ENCODE measurements around the gene IL1RAP. TPM values are rescaled to one million over a fixed set of nuclear protein-coding genes. Genes with fewer than 3 reads are reported as not detected.

Gene IL1RAP
- total RNA-seq, 2 experiments from 2014 or later = 13.7 to 14.7 TPM

DNA sequence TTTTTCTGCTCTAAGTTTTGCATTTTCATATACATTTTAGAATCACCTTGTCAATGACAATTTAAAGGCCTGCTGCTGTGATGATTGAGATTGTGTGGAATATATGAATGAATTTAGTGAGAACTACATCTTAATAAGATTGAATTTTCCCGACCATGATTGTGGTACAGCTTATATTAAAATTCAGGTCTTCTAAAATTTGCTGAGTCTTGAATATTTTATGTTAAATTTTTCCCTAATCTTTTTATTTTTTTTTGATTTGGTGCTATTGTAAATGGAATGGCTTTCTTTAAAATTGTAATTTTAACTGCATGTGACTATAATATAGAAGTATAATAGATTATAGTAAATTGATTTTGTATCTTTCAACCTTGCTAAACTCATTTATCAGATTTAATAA lies 172.1 kb downstream of the IL1RAP start:
- TF ChIP-seq, protein P1, sequence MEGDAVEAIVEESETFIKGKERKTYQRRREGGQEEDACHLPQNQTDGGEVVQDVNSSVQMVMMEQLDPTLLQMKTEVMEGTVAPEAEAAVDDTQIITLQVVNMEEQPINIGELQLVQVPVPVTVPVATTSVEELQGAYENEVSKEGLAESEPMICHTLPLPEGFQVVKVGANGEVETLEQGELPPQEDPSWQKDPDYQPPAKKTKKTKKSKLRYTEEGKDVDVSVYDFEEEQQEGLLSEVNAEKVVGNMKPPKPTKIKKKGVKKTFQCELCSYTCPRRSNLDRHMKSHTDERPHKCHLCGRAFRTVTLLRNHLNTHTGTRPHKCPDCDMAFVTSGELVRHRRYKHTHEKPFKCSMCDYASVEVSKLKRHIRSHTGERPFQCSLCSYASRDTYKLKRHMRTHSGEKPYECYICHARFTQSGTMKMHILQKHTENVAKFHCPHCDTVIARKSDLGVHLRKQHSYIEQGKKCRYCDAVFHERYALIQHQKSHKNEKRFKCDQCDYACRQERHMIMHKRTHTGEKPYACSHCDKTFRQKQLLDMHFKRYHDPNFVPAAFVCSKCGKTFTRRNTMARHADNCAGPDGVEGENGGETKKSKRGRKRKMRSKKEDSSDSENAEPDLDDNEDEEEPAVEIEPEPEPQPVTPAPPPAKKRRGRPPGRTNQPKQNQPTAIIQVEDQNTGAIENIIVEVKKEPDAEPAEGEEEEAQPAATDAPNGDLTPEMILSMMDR (IDR thresholded peaks at IDR 0.05) = no peak
- Histone ChIP-seq H3K27me3 (ENCODE audit: control insufficient read depth in 1 of 2, insufficient read depth in 2 of 2, low read length in 2 of 2) (no peaks in the 10 kb centered on the region), H3K4me3 (ENCODE audit: low read length) (no peak overlapping the region), H3K9me3 (ENCODE audit: control insufficient read depth in 1 of 2, insufficient read depth in 1 of 2, low read length in 2 of 2) (no peaks in the 10 kb centered on the region), H3K4me1 (ENCODE audit: insufficient read depth, low read length) (no peaks in the 10 kb centered on the region), H3K36me3 (ENCODE audit: insufficient read depth, low read length) (no peaks in the 10 kb centered on the region), H3K27ac (ENCODE audit: low read depth in 1 of 2, low read length in 2 of 2) (no peak overlapping the region)
- Mint-ChIP-seq H3K9me3 (peaks cover 2% of the 10 kb centered on the region), H3K36me3 (ENCODE audit: low read depth) (no peaks in the 10 kb centered on the region), H3K27me3 (peaks cover 6% of the 10 kb centered on the region), H3K4me3 (no peak overlapping the region), H3K27ac (no peak overlapping the region), H3K4me1 (ENCODE audit: low read depth) (no peaks in the 10 kb centered on the region)
- intact Hi-C loops (cut with DNase I, micrococcal nuclease) = no loop called here
- ATAC-seq (ENCODE audit: poor library complexity) (no peak), DNase-seq (no peak)
- CTCF ChIA-PET = no interaction called here
- POLR2A ChIA-PET = no interaction called here

DNA sequence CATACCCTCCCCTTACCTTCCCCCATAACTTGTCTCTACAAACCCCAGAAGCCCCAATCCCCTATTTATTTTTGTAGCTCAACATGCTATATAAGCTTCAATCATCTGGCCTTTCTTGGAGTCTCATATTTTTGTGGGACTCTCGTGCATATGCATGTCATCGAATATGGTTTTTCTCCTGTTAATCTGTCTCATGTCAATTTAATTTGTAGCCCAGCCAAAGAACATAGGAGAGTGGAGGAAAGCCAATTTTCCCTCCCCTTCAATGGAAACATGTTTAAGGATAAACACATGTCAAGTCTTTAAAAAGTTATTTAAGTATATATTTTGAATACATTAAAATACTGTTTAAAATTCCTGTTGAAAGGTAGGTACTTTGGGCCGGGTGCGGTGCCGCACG lies 176.4 kb downstream of the IL1RAP start:
- Mint-ChIP-seq H3K9me3 (peaks cover 2% of the 10 kb centered on the region), H3K27me3 (peaks cover 6% of the 10 kb centered on the region), H3K4me1 (ENCODE audit: low read depth) (no peaks in the 10 kb centered on the region), H3K36me3 (ENCODE audit: low read depth) (no peaks in the 10 kb centered on the region), H3K27ac (no peak overlapping the region), H3K4me3 (no peak overlapping the region)
- Histone ChIP-seq H3K4me3 (ENCODE audit: low read length) (no peak overlapping the region), H3K27ac (ENCODE audit: low read depth in 1 of 2, low read length in 2 of 2) (no peak overlapping the region), H3K27me3 (ENCODE audit: control insufficient read depth in 1 of 2, insufficient read depth in 2 of 2, low read length in 2 of 2) (no peaks in the 10 kb centered on the region), H3K4me1 (ENCODE audit: insufficient read depth, low read length) (no peaks in the 10 kb centered on the region), H3K9me3 (ENCODE audit: control insufficient read depth in 1 of 2, insufficient read depth in 1 of 2, low read length in 2 of 2) (no peaks in the 10 kb centered on the region), H3K36me3 (ENCODE audit: insufficient read depth, low read length) (no peaks in the 10 kb centered on the region)
- intact Hi-C loops (cut with DNase I, micrococcal nuclease) = no loop called here
- TF ChIP-seq, protein P1 (IDR thresholded peaks at IDR 0.05) = no peak
- DNase-seq (no peak), ATAC-seq (ENCODE audit: poor library complexity) (no peak)
- CTCF ChIA-PET = no interaction called here
- POLR2A ChIA-PET = no interaction called here

DNA sequence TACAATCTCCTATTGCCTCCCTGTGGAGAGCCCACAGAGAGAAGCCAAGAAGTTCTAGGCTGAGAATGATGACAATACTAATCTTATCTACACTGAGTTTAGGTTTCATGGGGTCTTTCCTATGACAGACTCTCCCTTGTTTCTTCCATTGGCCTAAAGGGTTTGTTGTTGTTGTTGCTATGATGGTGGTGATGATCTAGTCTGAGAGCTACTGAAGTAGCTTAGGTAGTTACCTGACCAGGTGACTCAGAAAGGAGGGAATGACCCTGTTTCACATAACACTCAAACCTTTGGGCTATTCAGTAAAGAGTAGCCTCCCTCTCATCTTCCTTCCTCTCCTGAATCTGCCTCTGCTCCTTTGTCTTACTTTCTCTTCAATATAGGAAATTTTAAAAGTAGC lies 178.4 kb downstream of the IL1RAP start:
- Mint-ChIP-seq H3K27ac (no peak overlapping the region), H3K36me3 (ENCODE audit: low read depth) (no peaks in the 10 kb centered on the region), H3K4me1 (ENCODE audit: low read depth) (no peaks in the 10 kb centered on the region), H3K9me3 (peaks cover 2% of the 10 kb centered on the region), H3K4me3 (no peak overlapping the region), H3K27me3 (peaks cover 14% of the 10 kb centered on the region)
- ChIA-PET CTCF (no interaction called here), POLR2A (no interaction called here)
- no peaks in the 10 kb centered on the region for H3K27me3 ChIP-seq (ENCODE audit: control insufficient read depth in 1 of 2, insufficient read depth in 2 of 2, low read length in 2 of 2)
- no peaks in the 10 kb centered on the region for H3K4me1 ChIP-seq (ENCODE audit: insufficient read depth, low read length)
- no peaks in the 10 kb centered on the region for H3K36me3 ChIP-seq (ENCODE audit: insufficient read depth, low read length)
- no peak overlapping the region for H3K4me3 ChIP-seq (ENCODE audit: low read length)
- DNase-seq = no peak
- TF ChIP-seq, protein P1 (IDR thresholded peaks at IDR 0.05) = no peak
- ATAC-seq (ENCODE audit: poor library complexity) = no peak
- no peaks in the 10 kb centered on the region for H3K9me3 ChIP-seq (ENCODE audit: control insufficient read depth in 1 of 2, insufficient read depth in 1 of 2, low read length in 2 of 2)
- intact Hi-C loops (cut with DNase I, micrococcal nuclease) = no loop called here
- no peak overlapping the region for H3K27ac ChIP-seq (ENCODE audit: low read depth in 1 of 2, low read length in 2 of 2)

Data from CD4-positive, alpha-beta T cell (primary cell).